HepG2 (cell line): ENCODE measurements around the gene LITAF. TPM values are rescaled to one million over a fixed set of nuclear protein-coding genes. Genes with fewer than 3 reads are reported as not detected.
"Not testable (repeated sequence)": the region's sequence is repeated elsewhere in the genome, so short reads cannot be mapped to it uniquely, and the experiment has no call there.

ENCODE experiments used
- ATAC-seq: fragments of 200-7000 bp; cut with Tn5 transposase; 3 replicates; pipeline ENCODE4 v1.9.1; 2020; ENCODE audit warnings: mild to moderate bottlenecking, moderate library complexity
- BruUV-seq: library from RNA; stranded (reverse); fragments of 400-500 nt; replicated peaks from 2 replicates; lab custom pipeline; 2021; lab: Mats Ljungman, UMichigan
- CTCF ChIA-PET: fragments of 300-600 bp; formaldehyde crosslinking; extraction: SDS; loops from one replicate; lab custom pipeline; 2021; ENCODE audit warnings: low total read pairs, inconsistent platforms, low intra/inter-chr PET ratio; lab: Yijun Ruan, JAX
- POLR2A ChIA-PET: fragments of 350-600 bp; sonication (Branson Sonifier 250); formaldehyde crosslinking; loops from one replicate; lab custom pipeline; 2020; ENCODE audit warnings: antibody characterized with exemption, inconsistent platforms; lab: Yijun Ruan, JAX
- DNase-seq: peaks from one replicate; pipeline ENCODE4 v3.0.0-alpha.2; 2015; ENCODE audit warnings: low spot score
- FAIRE-seq: peaks from 3 replicates; lab custom pipeline; 2011; peaks lifted over from hg19 to GRCh38; lab: Jason Lieb, UNC
- H2AFZ ChIP-seq: one replicate; pipeline ENCODE4 v1.6.1; 2011; ENCODE audit warnings: low read length, inconsistent platforms
- H3K27ac ChIP-seq: fragments of 300-600 bp; 3 replicates; pipeline ENCODE4 v1.8.0; 2011; ENCODE audit warnings: mixed run types, mild to moderate bottlenecking, mixed read lengths, low read length, inconsistent platforms; ENCODE audit not compliant: insufficient read depth; ENCODE audit errors: extremely low read length
- H3K27me3 ChIP-seq, 2 experiments: fragments of 200-600 bp in 1 of 2; 2 replicates in 1 of 2; 3 replicates in 1 of 2; pipeline versions ENCODE4 v1.6.0 to v1.8.0; 2011; ENCODE audit warnings: low read length in 2 of 2, mild to moderate bottlenecking in 2 of 2, moderate library complexity in 2 of 2, inconsistent platforms in 1 of 2; ENCODE audit not compliant: insufficient read depth in 2 of 2, control insufficient read depth in 1 of 2
- H3K36me3 ChIP-seq, 2 experiments: fragments of 200-600 bp in 1 of 2; replicated peaks in 1 of 2; 2 replicates in 1 of 2; 3 replicates in 1 of 2; pipeline versions ENCODE4 v1.5.1 to v1.8.0; 2011; ENCODE audit warnings: low read length in 2 of 2, inconsistent platforms in 1 of 2; ENCODE audit not compliant: insufficient read depth in 2 of 2, control insufficient read depth in 1 of 2
- H3K4me1 ChIP-seq: 2 replicates; pipeline ENCODE4 v1.5.1; 2012; ENCODE audit warnings: low read length, inconsistent platforms; ENCODE audit not compliant: insufficient read depth
- H3K4me2 ChIP-seq: 2 replicates; pipeline ENCODE4 v1.6.0; 2011; ENCODE audit warnings: low read depth, low read length, inconsistent platforms
- H3K4me3 ChIP-seq, 3 experiments: fragments of 200-600 bp in 1 of 3; sonication (generic), shearing (Covaris generic) in 1 of 3; replicated peaks in 1 of 3; 2 replicates each; pipeline ENCODE4 v1.5.1; 2011 to 2016; ENCODE audit warnings: low read length in 3 of 3, inconsistent platforms in 2 of 3, low read depth in 2 of 3, mild to moderate bottlenecking in 2 of 3, control low read depth in 1 of 3, mixed read lengths in 1 of 3; ENCODE audit not compliant: insufficient read depth in 1 of 3
- H3K79me2 ChIP-seq: one replicate; pipeline ENCODE4 v1.6.1; 2011; ENCODE audit warnings: low read length, inconsistent platforms; ENCODE audit not compliant: insufficient read depth
- H3K9ac ChIP-seq: 2 replicates; pipeline ENCODE4 v1.6.0; 2011; ENCODE audit warnings: mild to moderate bottlenecking, low read depth, low read length, inconsistent platforms; ENCODE audit not compliant: insufficient read depth
- H3K9me3 ChIP-seq: 2 replicates; pipeline ENCODE4 v1.5.1; 2012; ENCODE audit warnings: mild to moderate bottlenecking, low read length
- H4K20me1 ChIP-seq: 2 replicates; pipeline ENCODE4 v1.6.0; 2011; ENCODE audit warnings: inconsistent platforms, mild to moderate bottlenecking, low read length, moderate library complexity; ENCODE audit not compliant: insufficient read depth
- CEBPB ChIP-seq: IDR thresholded peaks from 2 replicates; pipeline ENCODE4 v1.6.1; 2011; ENCODE audit warnings: low read depth, low read length, improper control_type of control experiment, borderline replicate concordance
- CEBPG ChIP-seq: IDR thresholded peaks from 2 replicates; pipeline ENCODE4 v1.6.1; 2016
- ERF ChIP-seq: IDR thresholded peaks from 2 replicates; pipeline ENCODE4 v1.6.1; 2018; ENCODE audit warnings: missing biosample characterization, missing genetic modification reagents
- MYC ChIP-seq: sonication (generic); formaldehyde crosslinking; IDR thresholded peaks from 2 replicates; pipeline ENCODE4 v1.9.0; 2021; ENCODE audit warnings: missing genetic modification reagents, borderline replicate concordance
- SPEN ChIP-seq: sonication (generic); formaldehyde crosslinking; IDR thresholded peaks from 2 replicates; pipeline ENCODE4 v1.5.1; 2020; ENCODE audit warnings: low read depth, mild to moderate bottlenecking, missing genetic modification reagents
- ZBTB38 ChIP-seq: sonication (generic); formaldehyde crosslinking; IDR thresholded peaks from 2 replicates; pipeline ENCODE4 v1.5.1; 2020; ENCODE audit warnings: mild to moderate bottlenecking, missing genetic modification reagents
- ZNF121 ChIP-seq: sonication (generic); formaldehyde crosslinking; IDR thresholded peaks from 2 replicates; pipeline ENCODE4 v1.5.0; 2020; ENCODE audit warnings: mild to moderate bottlenecking, missing genetic modification reagents
- ZNF232 ChIP-seq: sonication (generic); formaldehyde crosslinking; IDR thresholded peaks from 2 replicates; pipeline ENCODE4 v1.4.0; 2020; ENCODE audit warnings: missing genetic modification reagents, borderline replicate concordance
- ZNF263 ChIP-seq: sonication (generic); formaldehyde crosslinking; IDR thresholded peaks from 2 replicates; pipeline ENCODE4 v1.4.0; 2020; ENCODE audit warnings: missing genetic modification reagents
- ZNF614 ChIP-seq: IDR thresholded peaks from 2 replicates; pipeline ENCODE4 v1.6.1; 2018; ENCODE audit warnings: missing biosample characterization, missing genetic modification reagents, inconsistent platforms, borderline replicate concordance
- WGBS: methylation state at CpG from one replicate; pipeline ENCODE4 v1.1.6; 2017; ENCODE audit warnings: low lambda C conversion rate; 5-methylcytosine and 5-hydroxymethylcytosine counted together
- in situ Hi-C: cut with HindIII; loops from 2 replicates; pipeline ENCODE4 v1.10.0; 2017; ENCODE audit warnings: low pct_unique_long_range_greater_than_20kb; ENCODE audit not compliant: extremely low pct_ligation_motif_present
- intact Hi-C: fragments of 100-400 bp; cut with micrococcal nuclease; formaldehyde crosslinking; loops from one replicate; pipeline ENCODE4 v1.10.0; 2022; ENCODE audit not compliant: unreplicated experiment
- polyA plus RNA-seq, 8 experiments: library from polyadenylated mRNA; depleted of rRNA in 3 of 8; stranded (reverse) in 7 of 8; unstranded in 1 of 8; fragments of >200 nt; fragmentation: Illumina TruSeq in 4 of 8; extraction: Trizol in 4 of 8; gene quantifications; 2 replicates each; pipeline versions ENCODE4 v1.2.1 to v1.2.3, GENCODE V29; 2011 to 2016; ENCODE audit warnings: low read depth in 4 of 8, missing spikeins in 1 of 8, mixed read lengths in 1 of 8; ENCODE audit not compliant: insufficient read depth in 1 of 8
- total RNA-seq, 5 experiments: library from RNA; depleted of rRNA; stranded (reverse); fragments of >200 nt; fragmentation: Illumina TruSeq; extraction: Trizol; gene quantifications; 2 replicates each; pipeline ENCODE4 v1.2.3, GENCODE V29; 2016; ENCODE audit warnings: low read depth in 1 of 5
- TF ChIP-seq, protein P1 (sequence below): sonication (generic); formaldehyde crosslinking; IDR thresholded peaks from 2 replicates; pipeline ENCODE4 v1.5.0; 2020; ENCODE audit warnings: mild to moderate bottlenecking, missing genetic modification reagents

The LITAF gene
- total and polyA plus RNA-seq, 2 of the 13 experiments (the other 11 are each of a cell fraction or from before 2014, with no cell fraction given) = 80.1 to 141 TPM

GRCh38 chr16:11558308-11558823 is 28.4 kb downstream of the LITAF start:
- Histone ChIP-seq H3K36me3 (peaks cover 24 to 47% of the 10 kb centered on the region in 2 experiments), H3K4me1 (peaks cover 42% of the 10 kb centered on the region)
- H3K4me2 ChIP-seq, ATAC-seq, POLR2A ChIA-PET, in situ Hi-C loops, H3K9ac ChIP-seq, BruUV-seq, CTCF ChIA-PET, H3K27ac ChIP-seq, DNase-seq: not testable (repeated sequence)
- TF ChIP-seq ZNF263 = peak; percentile 21; the same call in 1 of the 2 replicates
- peak; percentile 27; the same call in 1 of the 2 replicates for TF ChIP-seq ZNF614 (CRISPR knock-in tag)
- TF ChIP-seq ZNF121 (CRISPR knock-in tag) = peak; percentile 80
- 0 out of 2 replicates have a peak, but pooled peaks have one; percentile 6 for TF ChIP-seq ZBTB38 (CRISPR knock-in tag)
- 0 out of 2 replicates have a peak, but pooled peaks have one; percentile 19 for TF ChIP-seq ZNF232
- 0 out of 2 replicates have a peak, but pooled peaks have one; percentile 52 for TF ChIP-seq MYC
- peak; percentile 51; the same call in 1 of the 2 replicates for TF ChIP-seq CEBPG (CRISPR knock-in tag)
- 0 out of 2 replicates have a peak, but pooled peaks have one; percentile 18 for TF ChIP-seq ERF (CRISPR knock-in tag)
- TF ChIP-seq, protein P1, sequence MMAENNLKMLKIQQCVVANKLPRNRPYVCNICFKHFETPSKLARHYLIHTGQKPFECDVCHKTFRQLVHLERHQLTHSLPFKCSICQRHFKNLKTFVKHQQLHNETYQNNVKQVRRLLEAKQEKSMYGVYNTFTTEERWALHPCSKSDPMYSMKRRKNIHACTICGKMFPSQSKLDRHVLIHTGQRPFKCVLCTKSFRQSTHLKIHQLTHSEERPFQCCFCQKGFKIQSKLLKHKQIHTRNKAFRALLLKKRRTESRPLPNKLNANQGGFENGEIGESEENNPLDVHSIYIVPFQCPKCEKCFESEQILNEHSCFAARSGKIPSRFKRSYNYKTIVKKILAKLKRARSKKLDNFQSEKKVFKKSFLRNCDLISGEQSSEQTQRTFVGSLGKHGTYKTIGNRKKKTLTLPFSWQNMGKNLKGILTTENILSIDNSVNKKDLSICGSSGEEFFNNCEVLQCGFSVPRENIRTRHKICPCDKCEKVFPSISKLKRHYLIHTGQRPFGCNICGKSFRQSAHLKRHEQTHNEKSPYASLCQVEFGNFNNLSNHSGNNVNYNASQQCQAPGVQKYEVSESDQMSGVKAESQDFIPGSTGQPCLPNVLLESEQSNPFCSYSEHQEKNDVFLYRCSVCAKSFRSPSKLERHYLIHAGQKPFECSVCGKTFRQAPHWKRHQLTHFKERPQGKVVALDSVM = peak; percentile 96
- 0 out of 2 replicates have a peak, but pooled peaks have one; percentile 15 for TF ChIP-seq SPEN (CRISPR knock-in tag)
- TF ChIP-seq CEBPB = 0 out of 2 replicates have a peak, but pooled peaks have one; percentile 23
- TF ChIP-seq, all 625 proteins: peak for 11; not testable (repeated sequence) for 614
- H4K20me1 ChIP-seq, H3K27me3 ChIP-seq, intact Hi-C loops, H2AFZ ChIP-seq, H3K4me3 ChIP-seq, FAIRE-seq: not testable (repeated sequence)
- Histone ChIP-seq H3K79me2 (peaks cover 56% of the 10 kb centered on the region), H3K9me3 (peaks cover 20% of the 10 kb centered on the region)
- 90% methylated on average over 6 of the region's 6 CpGs for WGBS
